Measurements from ENCODE around the gene VPS35L.
"Not testable (repeated sequence)": the region's sequence is repeated elsewhere in the genome, so short reads cannot be mapped to it uniquely, and the experiment has no call there.

Gene VPS35L

DNA sequence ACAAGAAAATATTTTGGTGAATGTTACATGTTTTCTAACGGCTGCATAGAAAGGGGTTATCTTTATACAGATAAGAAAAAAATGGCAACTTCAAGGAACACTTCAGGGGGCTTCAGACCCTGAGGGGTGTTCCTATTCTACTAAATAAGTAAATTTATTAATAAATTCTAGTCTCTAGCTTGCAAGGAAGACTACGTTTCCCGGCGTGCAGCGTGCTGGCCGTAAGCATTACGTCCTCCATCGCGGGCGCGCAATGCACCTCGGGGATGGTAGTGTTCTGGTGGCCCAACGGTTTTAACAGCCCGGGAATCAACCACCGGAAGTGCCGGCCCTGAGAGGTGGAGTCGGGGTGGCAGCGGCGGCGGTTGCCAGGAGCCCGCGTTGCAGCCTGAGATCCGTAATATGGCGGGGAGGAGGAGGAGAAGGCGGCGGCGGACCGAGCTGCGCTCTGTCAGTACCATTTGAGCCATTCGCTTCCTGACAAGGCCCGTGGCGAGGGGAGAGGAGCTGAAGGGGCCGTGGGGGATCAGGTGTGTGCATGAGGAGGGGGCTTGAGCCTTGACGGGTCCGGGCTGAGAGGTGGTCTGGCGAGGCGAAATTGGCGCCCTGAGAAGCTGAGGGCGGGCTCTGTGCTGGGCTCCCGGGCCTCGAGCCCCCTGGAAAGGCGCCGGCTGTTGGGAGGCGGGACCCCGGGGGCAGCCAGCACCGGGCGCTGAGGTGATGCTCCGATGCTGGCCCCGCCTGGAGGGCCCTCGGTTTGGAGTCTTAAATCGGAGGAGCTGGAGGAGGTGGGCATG, 31.7 kb upstream of the VPS35L start, which contains the start of gene CCP110:
Gene CCP110 (plus strand): TSS at position 384 of the 797 bp plus-strand sequence. CDS start 3,940 bp downstream, outside the sequence.
- peak within 1 kb of the TSS; percentile 79 for H3K4me3 ChIP-seq (ENCODE audit: low read length)
- TF ChIP-seq ZNF274 (IDR thresholded peaks at IDR 0.05; ENCODE audit: low read depth, low read length): no peak

DNA sequence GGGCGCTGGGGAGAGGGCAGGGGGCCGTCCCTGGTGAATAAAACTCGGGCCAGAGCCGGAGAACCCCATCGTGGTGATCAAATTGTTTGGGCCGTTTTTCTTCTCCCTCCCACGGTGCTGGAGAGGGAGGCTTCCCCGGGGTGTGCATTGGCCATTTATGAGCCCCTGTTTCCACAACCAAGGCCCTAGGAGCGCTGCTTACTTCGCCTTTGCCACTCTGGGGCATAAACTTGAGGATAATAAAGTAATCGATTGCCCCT, 31.2 kb upstream of the VPS35L start:
- H3K4me3 ChIP-seq (ENCODE audit: low read length): peak overlapping the region; percentile 79
- no peak for TF ChIP-seq ZNF274 (IDR thresholded peaks at IDR 0.05; ENCODE audit: low read depth, low read length)

DNA sequence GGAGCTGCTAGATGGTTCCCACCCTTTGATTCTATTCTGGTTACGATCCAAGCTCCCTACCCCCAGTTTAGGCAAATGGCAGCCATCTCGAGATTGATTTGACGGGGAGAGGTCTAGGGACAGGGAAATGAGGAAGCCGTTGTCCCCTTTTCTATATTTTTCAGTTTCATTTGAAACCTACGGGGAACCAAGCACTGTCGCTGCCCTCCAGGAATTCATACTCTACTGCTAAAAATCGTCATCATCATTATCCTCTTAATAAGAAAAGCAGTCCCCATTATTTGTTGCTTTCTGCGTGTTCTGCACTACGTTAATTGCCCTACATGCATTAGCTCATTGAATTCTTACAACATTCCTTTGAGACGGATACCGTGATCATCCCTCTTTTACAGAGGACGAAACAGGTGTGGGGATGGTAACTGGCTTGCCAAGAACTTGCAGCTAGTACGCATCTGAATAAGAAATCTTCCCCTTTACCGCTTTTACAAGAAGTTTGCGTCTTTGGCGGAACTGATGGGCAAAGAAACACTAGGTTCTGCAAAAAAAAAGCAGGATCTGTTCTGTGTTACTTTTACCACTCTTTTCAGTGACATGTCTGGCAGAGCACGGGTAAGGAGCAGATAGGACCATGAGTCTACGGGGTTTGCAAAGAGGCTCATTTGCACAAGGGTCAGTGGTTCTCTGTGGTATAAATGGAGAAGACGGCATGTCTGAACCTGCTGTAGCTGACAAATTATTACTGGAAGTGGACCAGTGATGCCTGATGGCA, 30.7 kb upstream of the VPS35L start:
- H3K4me3 ChIP-seq (ENCODE audit: low read length): peak overlapping the region; percentile 79
- TF ChIP-seq ZNF274 (IDR thresholded peaks at IDR 0.05; ENCODE audit: low read depth, low read length): no peak

DNA sequence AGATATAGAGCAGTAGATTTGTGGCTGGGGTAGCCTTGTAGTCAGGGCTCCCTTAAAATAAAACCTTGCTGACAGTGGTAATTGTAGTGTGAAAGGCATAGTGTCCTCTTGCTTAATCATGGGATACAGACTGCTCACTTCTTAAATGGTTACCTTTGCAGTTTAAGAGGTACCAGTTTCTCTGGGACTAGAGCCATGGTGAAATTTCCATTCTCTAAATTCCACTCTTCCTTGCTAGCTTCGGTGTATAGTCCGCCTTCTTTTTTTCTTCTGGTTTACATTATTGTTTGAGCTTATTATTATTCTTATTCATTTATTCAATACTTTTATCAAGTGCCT, 30.1 kb upstream of the VPS35L start:
- peak overlapping the region; percentile 79 for H3K4me3 ChIP-seq (ENCODE audit: low read length)
- TF ChIP-seq ZNF274 (IDR thresholded peaks at IDR 0.05; ENCODE audit: low read depth, low read length): no peak

DNA sequence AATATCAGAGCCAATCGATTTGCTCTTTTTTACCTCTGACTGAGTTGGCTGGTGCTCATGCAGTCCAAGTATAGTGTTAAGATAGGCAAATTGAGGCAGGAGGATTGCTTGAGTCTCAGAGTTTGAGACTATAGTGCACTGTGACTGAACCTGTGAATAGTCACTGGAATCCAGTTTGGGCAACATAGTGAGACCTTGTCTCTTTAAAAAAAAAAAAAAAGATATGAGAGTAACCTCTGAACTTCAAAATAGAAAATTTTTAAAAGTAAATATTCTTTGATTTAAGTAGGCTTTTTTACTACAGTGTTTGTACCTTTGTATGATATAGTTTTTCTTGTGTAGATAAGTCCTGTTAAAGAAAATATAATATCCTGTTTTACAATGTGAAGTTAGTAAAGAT, 28.3 kb upstream of the VPS35L start:
- H3K4me3 ChIP-seq (ENCODE audit: low read length): no peak overlapping the region
- no peak for TF ChIP-seq ZNF274 (IDR thresholded peaks at IDR 0.05; ENCODE audit: low read depth, low read length)

DNA sequence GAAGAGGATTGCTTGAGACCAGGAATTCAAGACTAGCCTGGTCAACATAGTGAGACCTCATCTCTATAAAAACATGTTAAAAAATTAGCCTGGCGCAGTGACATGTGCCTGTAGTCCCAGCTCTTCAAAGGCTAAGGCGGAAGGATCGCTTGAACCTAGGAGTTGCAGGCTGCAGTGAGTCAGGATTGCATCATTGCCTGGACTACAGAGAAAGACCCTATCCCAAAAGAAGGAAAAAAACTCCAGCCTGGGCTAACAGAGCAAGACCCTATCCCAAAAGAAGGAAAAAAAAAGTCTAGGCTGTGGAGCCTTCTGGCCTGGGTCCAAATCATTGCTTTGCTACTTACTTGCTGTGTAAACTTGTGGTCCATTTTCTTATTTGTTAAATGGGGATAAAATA, 26.8 kb upstream of the VPS35L start:
- TF ChIP-seq ZNF274 (IDR thresholded peaks at IDR 0.05; ENCODE audit: low read depth, low read length): no peak
- no peak overlapping the region for H3K4me3 ChIP-seq (ENCODE audit: low read length)

DNA sequence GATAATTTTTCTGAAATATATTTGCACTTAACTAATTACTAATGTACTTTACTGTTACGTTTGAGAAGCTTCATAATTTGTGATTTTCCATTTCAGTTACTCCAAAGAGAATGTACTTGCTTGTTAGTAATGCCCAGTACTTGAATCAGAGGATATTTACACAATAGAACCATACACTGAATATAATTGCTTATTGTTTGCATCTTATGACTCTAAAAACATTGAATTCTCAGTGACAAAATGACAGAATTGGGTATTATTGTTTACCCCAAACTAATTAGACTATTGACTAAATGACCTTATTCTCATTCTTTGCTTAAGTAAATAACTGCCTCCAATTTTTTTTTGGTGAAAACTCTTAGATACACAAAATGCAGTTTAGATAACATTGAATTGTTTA, 22.9 kb upstream of the VPS35L start:
- no peak for TF ChIP-seq ZNF274 (IDR thresholded peaks at IDR 0.05; ENCODE audit: low read depth, low read length)
- H3K4me3 ChIP-seq (ENCODE audit: low read length): no peak overlapping the region

DNA sequence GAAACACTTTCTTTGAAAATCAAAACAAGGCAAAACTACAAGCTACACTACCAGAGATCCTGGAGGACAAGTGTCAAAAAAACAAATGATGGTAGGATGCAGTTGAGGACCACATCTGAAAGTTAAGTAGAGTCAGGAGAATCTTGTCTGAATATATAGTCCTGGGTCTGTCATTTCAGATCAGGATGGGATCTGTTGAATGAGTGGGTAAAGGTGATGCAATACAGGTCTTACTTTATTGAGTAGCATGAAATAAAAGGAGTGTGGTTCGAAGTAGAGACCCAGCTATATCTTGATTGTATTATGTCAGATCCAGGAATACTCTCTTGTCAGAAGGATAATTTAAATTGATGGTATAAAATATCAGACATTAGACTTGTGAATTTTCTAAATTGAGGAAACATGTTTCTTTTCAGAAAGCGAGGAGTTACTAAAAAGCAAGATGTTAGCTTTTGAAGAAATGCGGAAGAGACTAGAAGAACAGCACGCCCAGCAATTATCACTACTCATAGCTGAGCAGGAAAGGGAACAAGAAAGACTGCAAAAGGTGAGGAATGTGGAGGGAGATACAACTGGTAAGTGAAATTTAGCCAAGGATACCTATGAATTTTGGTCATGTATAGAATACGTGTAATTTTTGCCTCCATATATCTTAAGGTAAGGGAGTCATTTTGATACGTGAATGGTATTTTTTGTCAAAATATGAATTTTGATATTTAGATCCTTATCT, 15.1 kb upstream of the VPS35L start:
- no peak for TF ChIP-seq ZNF274 (IDR thresholded peaks at IDR 0.05; ENCODE audit: low read depth, low read length)

DNA sequence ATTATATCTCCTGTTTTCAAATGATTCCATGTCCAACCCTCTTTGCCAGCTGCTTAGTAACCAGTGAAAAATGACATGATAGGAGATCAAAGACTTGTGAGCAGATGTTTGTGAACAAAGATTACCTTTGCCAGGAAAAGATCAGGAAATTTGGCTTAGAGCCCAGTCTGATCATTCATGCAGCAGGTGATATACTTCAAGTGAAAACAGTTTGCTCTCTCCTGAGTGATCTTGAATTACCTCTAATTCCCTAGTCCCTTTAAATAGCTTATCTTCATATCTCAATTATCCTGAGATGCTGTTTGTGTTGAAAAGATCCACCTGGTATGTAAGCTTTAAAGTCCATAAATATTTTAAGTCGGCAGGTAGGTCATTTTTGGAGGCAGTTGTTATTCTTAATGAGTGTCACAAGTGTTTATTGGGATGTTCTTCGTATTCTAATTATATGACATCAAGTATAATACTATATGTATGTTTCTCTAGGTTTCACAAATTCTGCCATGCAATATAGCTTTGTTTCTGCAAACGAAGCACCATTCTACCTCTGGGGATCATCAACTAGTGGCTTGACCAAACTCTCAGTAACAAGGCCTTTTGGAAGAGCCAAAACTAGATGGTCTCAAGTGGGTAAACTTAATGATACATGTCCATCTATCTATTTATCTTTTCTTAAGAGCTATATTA, 13.2 kb upstream of the VPS35L start:
- no peak for TF ChIP-seq ZNF274 (IDR thresholded peaks at IDR 0.05; ENCODE audit: low read depth, low read length)
- no peak overlapping the region for H3K4me3 ChIP-seq (ENCODE audit: low read length)

More for the DNA sequence above, 15.1 kb upstream of the VPS35L start:
- H3K4me3 ChIP-seq (ENCODE audit: low read length): no peak overlapping the region

DNA sequence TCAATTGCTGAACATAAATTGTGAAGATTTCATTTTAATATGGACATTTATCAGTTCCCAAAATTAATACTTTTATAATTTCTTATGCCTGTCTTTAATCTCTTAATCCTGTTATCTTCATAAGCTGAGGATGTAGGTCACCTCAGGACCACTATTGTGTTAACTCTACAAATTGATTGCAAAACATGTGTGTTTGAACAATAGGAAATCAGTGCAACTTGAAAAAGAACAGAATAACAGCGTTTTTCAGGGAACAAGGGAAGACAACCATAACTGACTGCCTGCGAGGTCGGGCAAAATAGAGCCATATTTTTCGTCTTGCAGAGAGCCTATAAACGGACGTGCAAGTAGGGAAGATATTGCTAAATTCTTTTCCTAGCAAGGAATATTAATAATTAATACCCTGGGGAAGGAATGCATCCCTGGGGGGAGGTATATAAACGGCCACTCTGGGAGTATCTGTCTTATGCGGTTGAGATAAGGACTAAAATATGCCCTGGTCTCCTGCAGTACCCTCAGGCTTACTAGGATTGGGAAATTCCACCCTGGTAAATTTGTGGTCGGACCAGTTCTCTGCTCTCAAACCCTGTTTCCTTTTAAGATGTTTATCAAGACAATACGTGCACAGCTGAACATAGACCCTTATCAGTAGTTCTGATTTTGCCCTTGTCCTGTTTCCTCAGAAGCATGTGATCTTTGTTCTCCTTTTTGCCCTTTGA, 12.1 kb upstream of the VPS35L start:
- not testable (repeated sequence) for H3K4me3 ChIP-seq (ENCODE audit: low read length)

DNA sequence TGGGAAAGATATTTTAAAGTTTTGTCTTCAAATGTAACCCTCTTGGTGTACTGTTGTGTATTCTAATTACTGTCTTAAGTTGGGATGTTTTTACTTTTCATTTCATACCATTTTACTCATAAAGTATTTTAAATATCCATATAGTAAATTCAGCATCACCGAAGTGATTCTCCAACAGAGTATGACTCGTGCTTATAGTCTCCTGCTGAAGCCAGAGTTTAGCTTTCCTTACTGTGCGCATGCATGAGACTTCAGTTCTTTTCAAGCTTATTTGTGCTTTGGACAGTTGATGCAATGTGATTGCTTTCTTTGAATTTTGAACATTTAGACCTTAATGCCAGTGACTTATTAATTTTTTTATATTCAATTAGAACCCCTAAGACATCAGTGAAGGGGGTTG, 7.4 kb upstream of the VPS35L start:
- H3K4me3 ChIP-seq (ENCODE audit: low read length): no peak overlapping the region
- no peak for TF ChIP-seq ZNF274 (IDR thresholded peaks at IDR 0.05; ENCODE audit: low read depth, low read length)

DNA sequence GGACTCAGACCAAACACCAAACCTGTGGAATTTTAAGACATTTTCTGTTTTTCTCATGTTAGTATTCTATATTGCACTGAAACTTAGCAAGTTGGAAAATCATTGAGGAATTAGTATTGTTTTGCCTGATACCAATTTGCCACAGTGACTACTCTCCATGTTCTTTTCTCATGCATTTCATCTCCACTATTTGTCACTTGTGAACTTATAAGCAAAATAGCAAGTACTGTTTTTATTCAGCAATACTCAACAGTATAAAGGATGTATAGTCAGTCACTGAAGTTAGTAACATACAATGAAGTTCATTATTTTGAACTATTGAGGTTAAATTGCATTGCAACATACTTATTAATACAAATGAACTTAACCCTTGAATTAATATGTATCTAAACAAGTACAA, 5.8 kb upstream of the VPS35L start:
- TF ChIP-seq ZNF274 (IDR thresholded peaks at IDR 0.05; ENCODE audit: low read depth, low read length): no peak
- H3K4me3 ChIP-seq (ENCODE audit: low read length): no peak overlapping the region

DNA sequence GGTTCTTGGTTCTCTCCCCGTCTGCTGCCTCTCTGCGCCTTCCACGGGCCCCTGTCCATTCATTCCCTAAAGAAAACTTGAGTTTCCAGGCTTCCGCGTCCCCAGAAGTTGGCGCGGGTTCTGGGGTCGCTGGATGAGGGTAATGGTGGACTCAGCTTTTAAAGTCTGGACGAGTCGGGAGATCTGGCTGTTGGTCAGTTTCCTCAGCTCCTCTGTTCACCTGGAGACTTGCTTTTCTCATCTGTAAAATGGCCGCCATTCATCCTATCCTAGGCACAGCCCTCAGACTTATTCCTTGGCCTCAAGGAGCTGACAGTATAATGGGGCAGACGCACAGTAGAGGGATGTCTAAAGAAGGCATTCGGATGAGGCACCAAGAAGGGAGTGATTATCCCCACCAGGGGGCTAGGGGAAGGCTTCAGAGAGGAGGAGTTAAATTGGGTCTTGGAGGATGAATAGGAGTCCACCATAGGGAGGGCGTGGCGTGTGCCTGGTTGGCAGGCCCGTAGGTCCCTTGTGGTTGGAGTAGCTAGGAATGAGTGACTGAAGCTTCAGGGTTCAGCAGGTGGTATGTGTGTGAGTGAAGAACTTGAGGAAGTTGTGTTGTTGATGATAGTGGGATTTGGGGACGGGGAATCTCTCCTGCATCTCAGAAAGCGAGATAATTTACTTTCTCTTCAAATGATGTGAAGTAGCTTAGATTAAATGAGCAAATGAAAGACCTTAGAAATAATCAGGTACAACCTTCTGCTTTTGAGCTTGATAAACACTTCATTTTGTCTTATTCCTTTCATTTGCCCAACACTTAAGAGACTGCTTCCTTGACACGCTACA, 652 bp downstream of the VPS35L start:
- TF ChIP-seq ZNF274 (IDR thresholded peaks at IDR 0.05; ENCODE audit: low read depth, low read length): no peak
- peak overlapping the region; percentile 79 for H3K4me3 ChIP-seq (ENCODE audit: low read length)
